ENCODE data around the gene LRRC51.

The LRRC51 gene

DNA sequence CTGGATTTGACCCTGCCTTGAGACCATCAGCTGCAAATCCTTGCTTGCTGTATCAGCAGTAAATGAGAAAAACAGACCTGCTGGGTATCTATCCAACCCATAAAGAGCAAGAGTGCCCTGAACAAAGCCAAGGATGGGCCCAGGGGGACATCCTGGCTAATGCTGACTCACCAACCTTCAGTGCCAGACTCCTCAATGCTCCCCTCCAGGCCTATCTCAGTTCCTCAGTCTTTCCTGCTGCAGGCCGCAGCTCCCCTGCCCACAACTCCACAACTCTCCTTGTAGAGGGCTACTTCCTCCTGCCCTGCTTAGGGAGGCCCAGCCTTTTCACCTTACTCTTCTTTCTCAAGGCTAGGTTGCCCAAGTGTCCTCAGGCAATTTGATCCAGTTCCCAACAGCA lies 19.8 kb downstream of the LRRC51 start:
- in situ Hi-C loops (cut with HindIII; ENCODE audit: low pct_ligation_motif_present, low pct_unique_long_range_greater_than_20kb, low sequenced_read_pairs) = no loop called here
- DNase-seq = no peak

DNA sequence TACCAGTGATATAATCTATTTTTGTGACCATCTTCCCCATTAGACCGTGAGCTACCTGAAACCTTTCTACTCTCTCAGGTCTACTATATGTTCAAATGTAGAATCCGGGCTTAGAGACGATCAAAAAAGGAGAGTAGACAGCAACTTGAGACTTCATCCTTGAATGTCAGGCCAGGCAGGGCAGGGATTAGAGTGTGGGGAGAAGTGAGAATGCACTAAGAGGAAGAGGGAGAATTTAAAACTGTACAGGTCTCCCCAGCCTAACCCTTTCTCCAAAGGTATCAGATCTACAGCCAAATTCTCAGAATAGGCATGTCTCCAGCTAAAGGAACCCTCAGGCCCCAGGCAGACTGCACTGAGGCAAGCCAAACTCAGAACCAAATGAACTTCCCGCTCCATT lies 21.5 kb downstream of the LRRC51 start:
- no peak for DNase-seq
- in situ Hi-C loops (cut with HindIII; ENCODE audit: low pct_ligation_motif_present, low pct_unique_long_range_greater_than_20kb, low sequenced_read_pairs) = no loop called here

DNA sequence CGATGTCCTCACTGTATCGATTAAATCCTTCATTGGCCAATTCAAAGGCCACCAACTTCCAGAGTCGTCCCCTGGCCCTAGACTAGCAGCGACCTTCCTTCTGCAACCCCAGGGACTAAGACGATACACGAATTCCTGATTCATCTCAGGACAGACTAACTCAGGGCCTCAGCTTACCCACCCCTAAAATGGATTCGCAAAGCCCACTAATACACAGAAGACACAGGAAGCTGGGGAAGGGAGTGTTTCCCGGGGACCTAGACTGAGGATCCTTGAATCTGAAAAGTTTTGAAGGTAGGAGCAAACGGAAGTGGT lies 21.9 kb downstream of the LRRC51 start:
- in situ Hi-C loops (cut with HindIII; ENCODE audit: low pct_ligation_motif_present, low pct_unique_long_range_greater_than_20kb, low sequenced_read_pairs) = no loop called here
- no peak for DNase-seq

DNA sequence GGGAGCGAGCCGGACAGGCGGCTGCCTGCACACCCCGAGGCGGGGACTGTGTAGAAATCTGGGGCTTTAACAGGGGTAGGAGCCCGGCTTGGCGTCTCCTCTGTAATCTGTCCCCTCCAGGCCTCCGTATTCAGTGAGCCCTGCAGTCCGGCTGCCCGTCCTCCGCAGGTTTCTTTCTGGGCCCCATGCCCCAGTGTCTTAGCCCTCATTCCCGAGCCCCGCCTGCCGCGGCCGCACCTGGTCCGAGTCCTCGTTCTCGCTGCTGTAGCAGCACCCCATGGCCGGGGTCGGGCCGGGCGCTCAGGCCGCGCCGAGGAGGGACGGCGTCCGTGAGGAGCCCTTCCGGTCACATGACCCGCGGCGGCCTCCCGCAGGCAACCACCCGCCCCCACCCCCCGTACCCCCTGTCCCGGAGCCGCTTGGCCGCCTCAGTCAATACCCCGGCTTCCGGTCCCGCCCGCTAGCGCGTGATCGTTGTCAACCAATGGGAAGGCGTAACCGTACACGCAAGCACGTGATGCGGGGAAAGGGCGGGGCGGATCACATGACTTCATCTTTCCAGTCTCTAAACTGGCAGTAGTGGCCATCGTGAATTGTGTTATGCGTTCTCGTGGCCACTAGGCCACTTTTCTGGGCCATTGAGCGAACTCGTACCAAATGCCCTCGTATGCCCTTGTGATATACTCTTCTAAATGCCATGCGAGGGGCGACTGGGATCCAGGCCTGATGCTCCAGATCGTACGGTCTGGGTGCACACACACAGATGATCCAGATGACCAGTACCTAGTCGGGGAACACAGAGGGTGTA lies 22.5 kb downstream of the LRRC51 start, which contains the start of gene LAMTOR1:
Gene LAMTOR1 (minus strand): TSS at position 352 of the 808 bp plus-strand sequence. CDS start 73 bp downstream, at position 279.
- in situ Hi-C loops (cut with HindIII; ENCODE audit: low pct_ligation_motif_present, low pct_unique_long_range_greater_than_20kb, low sequenced_read_pairs) = no loop called here

DNA sequence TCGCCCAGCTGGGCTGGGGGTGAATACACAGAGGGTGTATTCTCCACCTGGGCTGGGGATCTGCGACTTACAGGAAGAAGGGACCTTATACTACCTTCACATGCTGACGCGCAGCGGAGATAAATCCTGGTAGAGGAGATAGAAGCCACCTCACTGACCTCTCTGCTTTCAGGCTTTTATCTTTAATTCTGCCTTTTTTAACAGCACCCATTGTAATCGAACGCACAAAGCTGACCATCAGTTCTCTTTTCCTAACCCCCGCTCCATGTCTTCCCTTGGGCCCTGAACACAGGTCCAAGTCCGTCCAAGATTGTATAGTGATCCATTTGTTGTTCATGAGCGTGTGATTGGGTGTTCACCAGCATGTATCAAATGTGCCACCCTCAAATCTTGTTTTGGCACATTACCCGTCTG lies 23.1 kb downstream of the LRRC51 start:
- no peak for DNase-seq
- in situ Hi-C loops (cut with HindIII; ENCODE audit: low pct_ligation_motif_present, low pct_unique_long_range_greater_than_20kb, low sequenced_read_pairs) = no loop called here

More for the DNA sequence above, 22.5 kb downstream of the LRRC51 start, which contains the start of gene LAMTOR1:
- DNase-seq = peak; percentile 97

GRCh38 chr11:72105888-72106287 lies 25.2 kb downstream of the LRRC51 start, which contains the start of gene TOMT:
TSS of gene TOMT (plus strand) at chr11:72105924. CDS start at chr11:72105952, 28 bp downstream.
- no peak for DNase-seq
- in situ Hi-C loops (cut with HindIII; ENCODE audit: low pct_ligation_motif_present, low pct_unique_long_range_greater_than_20kb, low sequenced_read_pairs) = no loop called here

GRCh38 chr11:72111300-72112142 lies 30.9 kb downstream of the LRRC51 start:
- DNase-seq = no peak
- in situ Hi-C loops (cut with HindIII; ENCODE audit: low pct_ligation_motif_present, low pct_unique_long_range_greater_than_20kb, low sequenced_read_pairs) = no loop called here

- DNase-seq = peak; percentile 99
- in situ Hi-C loops (cut with HindIII; ENCODE audit: low pct_ligation_motif_present, low pct_unique_long_range_greater_than_20kb, low sequenced_read_pairs) = no loop called here
These were observed 31.7 kb downstream of the LRRC51 start, which contains the start of gene ANAPC15 for GRCh38 chr11:72112143-72112977. TSS of gene ANAPC15 (minus strand) at chr11:72112695. CDS start at chr11:72111276, 1,419 bp downstream.

DNA sequence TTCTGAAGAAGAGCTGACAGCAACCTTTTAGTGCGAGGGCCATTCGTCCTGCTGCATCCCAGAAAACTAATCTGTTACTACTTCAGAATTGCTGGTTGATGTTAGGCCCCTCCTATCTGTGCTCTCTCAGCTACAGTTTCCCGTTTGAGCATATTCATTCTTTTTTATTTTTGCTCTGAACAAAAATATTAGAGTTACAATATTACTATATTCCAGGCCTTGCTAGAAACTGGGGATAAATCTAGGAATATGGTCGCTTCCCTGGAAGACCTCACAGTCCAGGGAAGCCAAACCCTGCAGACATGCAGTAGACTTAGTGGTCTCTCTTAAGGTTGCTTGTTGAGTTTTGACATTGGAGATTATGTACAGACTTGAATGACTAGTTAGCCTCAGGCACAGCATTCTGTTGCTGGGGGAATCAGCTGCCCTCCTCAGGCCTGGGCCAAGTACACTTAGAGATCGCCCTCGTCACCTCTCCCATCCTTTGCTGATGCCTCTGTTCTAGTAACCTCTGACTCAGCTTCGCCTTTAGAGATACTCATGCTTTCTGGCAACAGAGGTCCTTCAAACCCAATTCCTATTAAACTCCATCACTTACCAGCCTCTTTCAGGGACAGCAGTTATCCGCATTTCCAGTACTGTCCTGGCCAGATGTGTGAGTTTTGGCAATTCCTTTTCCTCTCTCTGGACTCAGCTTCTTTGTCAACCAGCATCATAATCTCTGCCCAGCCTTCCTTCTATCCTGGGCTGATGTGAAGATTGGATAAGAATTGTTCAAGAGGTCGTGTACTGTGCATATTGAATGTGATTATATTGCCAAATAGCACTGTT lies 32.5 kb downstream of the LRRC51 start:
- in situ Hi-C loops (cut with HindIII; ENCODE audit: low pct_ligation_motif_present, low pct_unique_long_range_greater_than_20kb, low sequenced_read_pairs) = no loop called here
- DNase-seq = peak; percentile 22

- in situ Hi-C loops (cut with HindIII; ENCODE audit: low pct_ligation_motif_present, low pct_unique_long_range_greater_than_20kb, low sequenced_read_pairs) = no loop called here
- DNase-seq = no peak
These were observed 33.9 kb downstream of the LRRC51 start for GRCh38 chr11:72114570-72114969.

- no peak for DNase-seq
- in situ Hi-C loops (cut with HindIII; ENCODE audit: low pct_ligation_motif_present, low pct_unique_long_range_greater_than_20kb, low sequenced_read_pairs) = no loop called here
These were observed 35.5 kb downstream of the LRRC51 start for GRCh38 chr11:72116019-72116755.

DNA sequence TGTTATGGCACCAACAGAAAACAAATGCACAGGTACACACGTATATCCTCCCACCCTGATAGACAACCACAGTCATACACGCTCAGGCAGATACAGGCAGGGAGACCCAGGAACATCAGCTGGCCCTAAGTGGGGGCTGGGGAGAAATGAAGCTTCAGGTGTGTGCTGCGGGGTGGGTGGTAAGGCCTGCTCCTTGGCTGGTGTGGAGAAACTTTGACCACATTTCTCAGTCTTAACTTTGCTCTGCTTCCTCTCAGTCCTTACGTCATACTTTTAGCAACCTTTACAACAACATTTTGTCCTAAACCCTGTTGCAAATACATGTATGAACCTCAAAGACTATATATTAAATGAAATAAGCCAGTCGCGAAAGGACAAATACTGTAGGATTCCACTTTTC lies 38.5 kb downstream of the LRRC51 start:
- DNase-seq = no peak
- in situ Hi-C loops (cut with HindIII; ENCODE audit: low pct_ligation_motif_present, low pct_unique_long_range_greater_than_20kb, low sequenced_read_pairs) = no loop called here

DNA sequence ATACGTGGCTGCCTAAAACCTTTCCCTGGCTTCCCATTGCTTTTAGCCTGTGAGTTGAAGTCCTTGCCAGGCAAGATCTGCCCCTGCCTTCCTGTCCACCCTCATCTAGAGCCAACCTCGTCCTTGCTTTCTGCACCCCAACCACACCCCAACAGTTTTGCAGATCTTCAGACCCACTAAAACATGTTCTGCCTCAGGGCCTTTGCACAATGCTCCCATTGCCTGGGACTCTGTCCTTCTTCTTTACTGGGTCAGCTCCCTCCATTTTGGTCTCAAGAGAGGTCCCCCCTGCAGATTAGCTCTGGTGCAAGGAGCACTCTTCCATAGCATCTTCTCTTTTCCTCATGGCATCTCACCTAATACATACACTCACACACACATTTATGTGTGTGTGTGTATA lies 40.3 kb downstream of the LRRC51 start:
- no peak for DNase-seq
- in situ Hi-C loops (cut with HindIII; ENCODE audit: low pct_ligation_motif_present, low pct_unique_long_range_greater_than_20kb, low sequenced_read_pairs) = no loop called here

DNA sequence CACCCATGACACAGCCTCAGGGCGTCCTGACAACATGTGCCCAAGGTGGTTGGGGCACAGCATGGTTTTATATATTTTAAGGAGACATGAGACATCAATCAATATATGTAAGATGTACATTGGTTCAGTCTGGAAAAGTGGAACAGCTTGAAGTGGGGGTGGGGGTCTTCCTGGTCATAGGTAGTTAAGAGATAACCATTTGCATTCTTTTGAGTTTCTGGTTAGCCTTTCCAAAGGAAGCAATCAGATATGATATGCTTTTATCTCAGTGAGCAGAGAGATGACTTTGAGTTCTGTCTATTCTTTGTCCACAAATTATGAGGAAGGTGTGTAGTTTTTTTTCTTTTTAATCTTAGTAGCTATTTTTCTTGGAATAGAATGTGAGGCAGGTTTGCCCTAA lies 42.0 kb downstream of the LRRC51 start:
- no peak for DNase-seq
- in situ Hi-C loops (cut with HindIII; ENCODE audit: low pct_ligation_motif_present, low pct_unique_long_range_greater_than_20kb, low sequenced_read_pairs) = no loop called here

DNA sequence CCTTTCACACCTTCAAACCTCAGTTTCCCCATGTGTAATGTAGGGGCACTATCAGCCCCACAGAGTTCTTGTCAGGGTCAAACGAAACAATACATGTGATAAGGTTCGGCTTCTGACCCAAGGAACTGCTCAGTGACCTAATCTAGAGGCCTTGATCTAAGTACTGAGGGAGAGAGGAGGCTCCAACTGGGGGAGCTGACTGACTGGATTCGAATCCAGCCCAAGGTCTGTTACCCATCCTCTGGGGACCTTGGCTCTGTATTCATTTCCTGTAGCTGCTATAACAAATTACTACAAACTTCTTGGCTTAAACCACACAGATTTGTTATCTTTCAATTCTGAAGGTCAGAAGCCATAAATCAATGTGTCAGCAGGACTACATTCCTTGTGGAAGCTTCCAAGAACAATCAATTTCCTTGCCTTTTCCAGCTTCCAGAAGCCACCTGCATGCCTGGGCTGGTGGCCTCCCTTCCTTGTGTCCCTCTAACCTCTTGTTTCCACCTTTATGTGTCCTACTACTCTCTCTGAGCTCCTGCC lies 42.5 kb downstream of the LRRC51 start:
- no peak for DNase-seq
- in situ Hi-C loops (cut with HindIII; ENCODE audit: low pct_ligation_motif_present, low pct_unique_long_range_greater_than_20kb, low sequenced_read_pairs) = no loop called here

DNA sequence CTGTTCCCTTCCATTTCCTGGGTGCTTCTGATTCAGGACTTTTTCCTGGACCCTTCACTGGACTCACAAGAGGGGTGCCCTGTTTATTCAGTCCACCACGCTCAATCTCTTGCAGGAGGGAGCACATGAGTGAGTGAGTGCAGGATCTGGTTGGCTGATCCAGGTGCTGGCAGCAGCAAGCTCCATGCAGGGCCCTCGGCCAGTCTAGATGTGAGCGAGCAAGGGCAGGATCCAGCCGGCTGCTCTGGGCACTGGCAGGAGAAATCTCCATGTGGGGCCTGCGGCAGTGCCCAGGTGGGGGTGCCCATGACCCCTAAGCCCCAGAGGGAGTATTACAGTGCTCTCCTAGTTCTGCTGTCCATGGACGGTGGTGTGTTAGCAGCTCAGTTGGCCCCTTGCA lies 43.4 kb downstream of the LRRC51 start:
- in situ Hi-C loops (cut with HindIII; ENCODE audit: low pct_ligation_motif_present, low pct_unique_long_range_greater_than_20kb, low sequenced_read_pairs) = no loop called here
- no peak for DNase-seq

- no peak for DNase-seq
- in situ Hi-C loops (cut with HindIII; ENCODE audit: low pct_ligation_motif_present, low pct_unique_long_range_greater_than_20kb, low sequenced_read_pairs) = no loop called here
These were observed 45.3 kb downstream of the LRRC51 start for GRCh38 chr11:72125956-72126355.

Data from ACHN (cell line).